H9 (cell line): ENCODE data around the gene ATXN10. TPM values are rescaled to one million over a fixed set of nuclear protein-coding genes. Genes with fewer than 3 reads are reported as not detected.

Experiments
- DNase-seq: peaks from one replicate; pipeline ENCODE4 v3.0.0-alpha.2; 2017
- H2AFZ ChIP-seq: one replicate; pipeline ENCODE4 v1.6.1; 2013; ENCODE audit warnings: mild to moderate bottlenecking, low read length, control low read depth, moderate library complexity
- H2AK5ac ChIP-seq: 2 replicates; pipeline ENCODE4 v1.6.1; 2013; ENCODE audit warnings: low read length, control low read depth, mixed read lengths; ENCODE audit not compliant: insufficient read length
- H2BK120ac ChIP-seq: one replicate; pipeline ENCODE4 v1.6.1; 2013; ENCODE audit warnings: low read depth, mild to moderate bottlenecking, low read length, control low read depth, inconsistent platforms; ENCODE audit not compliant: poor library complexity, severe bottlenecking
- H2BK12ac ChIP-seq: 2 replicates; pipeline ENCODE4 v1.6.1; 2013; ENCODE audit warnings: low read length, control low read depth, mixed read lengths, low read depth; ENCODE audit not compliant: insufficient read length
- H2BK15ac ChIP-seq: 2 replicates; pipeline ENCODE4 v1.6.1; 2013; ENCODE audit warnings: low read depth, low read length, control low read depth
- H2BK20ac ChIP-seq: one replicate; pipeline ENCODE4 v1.6.1; 2013; ENCODE audit warnings: low read depth, mild to moderate bottlenecking, low read length, control low read depth, inconsistent platforms; ENCODE audit not compliant: poor library complexity, severe bottlenecking
- H2BK5ac ChIP-seq: 2 replicates; pipeline ENCODE4 v1.6.1; 2013; ENCODE audit warnings: low read length, control low read depth, mixed read lengths; ENCODE audit not compliant: insufficient read length
- H3K14ac ChIP-seq: 2 replicates; pipeline ENCODE4 v1.6.1; 2013; ENCODE audit warnings: low read length, control low read depth; ENCODE audit not compliant: insufficient read depth
- H3K18ac ChIP-seq: 2 replicates; pipeline ENCODE4 v1.6.1; 2013; ENCODE audit warnings: low read depth, mild to moderate bottlenecking, mixed read lengths, low read length, control low read depth; ENCODE audit not compliant: insufficient read length
- H3K23ac ChIP-seq: 2 replicates; pipeline ENCODE4 v1.6.1; 2013; ENCODE audit warnings: low read length, control low read depth, mixed read lengths, low read depth; ENCODE audit not compliant: insufficient read length
- H3K23me2 ChIP-seq: 2 replicates; pipeline ENCODE4 v1.6.1; 2013; ENCODE audit warnings: low read depth, mild to moderate bottlenecking, mixed read lengths, low read length, control low read depth; ENCODE audit not compliant: insufficient read length, poor library complexity, severe bottlenecking
- H3K27ac ChIP-seq: 2 replicates; pipeline ENCODE4 v1.5.1; 2013; ENCODE audit warnings: low read length, control low read depth, mixed read lengths, low read depth; ENCODE audit not compliant: insufficient read length
- H3K27me3 ChIP-seq: 2 replicates; pipeline ENCODE4 v1.6.1; 2013; ENCODE audit warnings: low read length, control low read depth, inconsistent platforms; ENCODE audit not compliant: insufficient read depth
- H3K4ac ChIP-seq: 2 replicates; pipeline ENCODE4 v1.6.1; 2013; ENCODE audit warnings: low read depth, mild to moderate bottlenecking, control low read depth, inconsistent platforms, low read length, moderate library complexity
- H3K4me1 ChIP-seq: 2 replicates; pipeline ENCODE4 v1.6.1; 2013; ENCODE audit warnings: low read length, control low read depth, inconsistent platforms; ENCODE audit not compliant: insufficient read depth
- H3K4me2 ChIP-seq: 2 replicates; pipeline ENCODE4 v1.6.1; 2013; ENCODE audit warnings: low read length, control low read depth, mixed read lengths; ENCODE audit not compliant: insufficient read length, insufficient read depth
- H3K56ac ChIP-seq: 2 replicates; pipeline ENCODE4 v1.6.1; 2013; ENCODE audit warnings: low read depth, mild to moderate bottlenecking, mixed read lengths, low read length, control low read depth; ENCODE audit not compliant: insufficient read length
- H3K79me1 ChIP-seq: 2 replicates; pipeline ENCODE4 v1.6.1; 2013; ENCODE audit warnings: low read depth, mild to moderate bottlenecking, moderate library complexity, low read length, control low read depth, inconsistent platforms; ENCODE audit not compliant: insufficient read depth, poor library complexity, severe bottlenecking
- H3K79me2 ChIP-seq: 2 replicates; pipeline ENCODE4 v1.6.1; 2013; ENCODE audit warnings: low read length, control low read depth, inconsistent platforms; ENCODE audit not compliant: insufficient read depth
- H3K9ac ChIP-seq: 2 replicates; pipeline ENCODE4 v1.6.1; 2013; ENCODE audit warnings: low read length, control low read depth, mixed read lengths; ENCODE audit not compliant: insufficient read length; ENCODE audit errors: extremely low read depth
- H3K9me3 ChIP-seq: one replicate; pipeline ENCODE4 v1.6.1; 2013; ENCODE audit warnings: low read depth, low read length, inconsistent platforms; ENCODE audit not compliant: control insufficient read depth
- H3T11ph ChIP-seq: one replicate; pipeline ENCODE4 v1.6.1; 2013; ENCODE audit warnings: mild to moderate bottlenecking, low read length, control low read depth, inconsistent platforms
- H4K20me1 ChIP-seq: one replicate; pipeline ENCODE4 v1.6.1; 2013; ENCODE audit not compliant: control insufficient read depth, insufficient read length, insufficient read depth
- H4K5ac ChIP-seq: 2 replicates; pipeline ENCODE4 v1.6.1; 2013; ENCODE audit warnings: low read depth, mild to moderate bottlenecking, mixed read lengths, low read length, control low read depth; ENCODE audit not compliant: insufficient read length
- H4K8ac ChIP-seq: replicated peaks from 2 replicates; pipeline ENCODE4 v1.6.1; 2013; ENCODE audit warnings: low read length, control low read depth, mixed read lengths, low read depth; ENCODE audit not compliant: insufficient read length
- H4K91ac ChIP-seq: 2 replicates; pipeline ENCODE4 v1.6.1; 2013; ENCODE audit warnings: low read depth, mild to moderate bottlenecking, moderate library complexity, mixed read lengths, low read length, control low read depth; ENCODE audit not compliant: insufficient read length
- H3K27ac Mint-ChIP-seq, 3 experiments: 2 replicates in 2 of 3; 3 replicates in 1 of 3; pipeline ENCODE4 v1.8.0; 2020 to 2021; ENCODE audit warnings: mixed read lengths in 3 of 3, mild to moderate bottlenecking in 1 of 3, moderate library complexity in 1 of 3
- H3K27me3 Mint-ChIP-seq: 2 replicates; pipeline ENCODE4 v1.8.0; 2021; ENCODE audit warnings: low read depth, mild to moderate bottlenecking, moderate library complexity, mixed read lengths
- H3K36me3 Mint-ChIP-seq, 3 experiments: 2 replicates in 2 of 3; 3 replicates in 1 of 3; pipeline ENCODE4 v1.8.0; 2020 to 2021; ENCODE audit warnings: low read depth in 3 of 3, mixed read lengths in 3 of 3; ENCODE audit not compliant: insufficient read depth in 1 of 3
- H3K4me1 Mint-ChIP-seq, 2 experiments: 2 replicates each; pipeline ENCODE4 v1.8.0; 2020; ENCODE audit warnings: mixed read lengths in 2 of 2
- H3K4me3 Mint-ChIP-seq, 2 experiments: 2 replicates in 1 of 2; 3 replicates in 1 of 2; pipeline ENCODE4 v1.8.0; 2020 to 2021; ENCODE audit warnings: mild to moderate bottlenecking in 2 of 2, mixed read lengths in 2 of 2, moderate library complexity in 1 of 2
- H3K9me3 Mint-ChIP-seq, 2 experiments: 2 replicates in 1 of 2; 3 replicates in 1 of 2; pipeline ENCODE4 v1.8.0; 2020; ENCODE audit warnings: mild to moderate bottlenecking in 2 of 2, mixed read lengths in 2 of 2, moderate library complexity in 1 of 2
- WGBS: extraction: QIAGEN DNeasy Blood & Tissue Kit; methylation state at CpG from one replicate; pipeline ENCODE4 v1.1.7; 2013; ENCODE audit warnings: missing lambda C conversion rate, low lambda C conversion rate, mixed read lengths; ENCODE audit not compliant: insufficient read length; ENCODE audit errors: extremely low coverage; 5-methylcytosine and 5-hydroxymethylcytosine counted together
- total RNA-seq: library from RNA; stranded (reverse); gene quantifications from 2 replicates; pipeline ENCODE4 v1.2.1, GENCODE V29; 2021
- TF ChIP-seq, protein P1 (sequence below): fragments of 200-600 bp; sonication (generic); conservative IDR thresholded peaks from 3 replicates; pipeline ENCODE4 v1.8.0; 2021; ENCODE audit warnings: antibody characterized with exemption, mild to moderate bottlenecking

The ATXN10 gene
- total RNA-seq, 1 experiment from 2014 or later: 210 TPM

GRCh38 chr22:45846952-45847351 lies 175.3 kb downstream of the ATXN10 start:
- Histone ChIP-seq H3K27ac (no peak overlapping the region), H4K20me1 (no peaks in the 10 kb centered on the region), H4K91ac (no peak overlapping the region), H2BK12ac (no peak overlapping the region), H3K4ac (no peak overlapping the region), H3K23ac (no peak overlapping the region), H2BK15ac (no peak overlapping the region), H2AK5ac (no peak overlapping the region), H2BK120ac (no peak overlapping the region), H3K9ac (no peak overlapping the region), H3K27me3 (no peaks in the 10 kb centered on the region), H3K79me1 (no peaks in the 10 kb centered on the region), H2BK5ac (no peak overlapping the region), H3K23me2 (no peaks in the 10 kb centered on the region), H3K9me3 (no peaks in the 10 kb centered on the region), H4K8ac (no peak overlapping the region), H4K5ac (no peak overlapping the region), H3K14ac (no peak overlapping the region), H3K18ac (no peak overlapping the region), H3T11ph (no peak overlapping the region), H3K79me2 (no peaks in the 10 kb centered on the region), H3K4me1 (peaks cover 2% of the 10 kb centered on the region; the same call in 1 of the 2 replicates), H2AFZ (no peak overlapping the region), H3K4me2 (no peak overlapping the region), H3K56ac (no peak overlapping the region), H2BK20ac (no peak overlapping the region)
- no peak overlapping the region for H3K4me3 Mint-ChIP-seq
- no CpG with 5 or more reads among the region's 3 CpGs for WGBS
- H3K9me3 Mint-ChIP-seq: peaks cover 0 to 3% of the 10 kb centered on the region in 2 experiments; a peak in 2 of 5 replicates
- no peak overlapping the region for H3K27ac Mint-ChIP-seq
- H3K27me3 Mint-ChIP-seq: no peaks in the 10 kb centered on the region
- DNase-seq: no peak
- TF ChIP-seq, protein P1, sequence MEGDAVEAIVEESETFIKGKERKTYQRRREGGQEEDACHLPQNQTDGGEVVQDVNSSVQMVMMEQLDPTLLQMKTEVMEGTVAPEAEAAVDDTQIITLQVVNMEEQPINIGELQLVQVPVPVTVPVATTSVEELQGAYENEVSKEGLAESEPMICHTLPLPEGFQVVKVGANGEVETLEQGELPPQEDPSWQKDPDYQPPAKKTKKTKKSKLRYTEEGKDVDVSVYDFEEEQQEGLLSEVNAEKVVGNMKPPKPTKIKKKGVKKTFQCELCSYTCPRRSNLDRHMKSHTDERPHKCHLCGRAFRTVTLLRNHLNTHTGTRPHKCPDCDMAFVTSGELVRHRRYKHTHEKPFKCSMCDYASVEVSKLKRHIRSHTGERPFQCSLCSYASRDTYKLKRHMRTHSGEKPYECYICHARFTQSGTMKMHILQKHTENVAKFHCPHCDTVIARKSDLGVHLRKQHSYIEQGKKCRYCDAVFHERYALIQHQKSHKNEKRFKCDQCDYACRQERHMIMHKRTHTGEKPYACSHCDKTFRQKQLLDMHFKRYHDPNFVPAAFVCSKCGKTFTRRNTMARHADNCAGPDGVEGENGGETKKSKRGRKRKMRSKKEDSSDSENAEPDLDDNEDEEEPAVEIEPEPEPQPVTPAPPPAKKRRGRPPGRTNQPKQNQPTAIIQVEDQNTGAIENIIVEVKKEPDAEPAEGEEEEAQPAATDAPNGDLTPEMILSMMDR: no peak
- peaks cover 45 to 49% of the 10 kb centered on the region in 2 experiments for H3K4me1 Mint-ChIP-seq
- H3K36me3 Mint-ChIP-seq: peaks cover 16 to 28% (median 23%) of the 10 kb centered on the region in 3 experiments
